B cell (primary cell): Measurements from ENCODE around the gene TNFRSF19.

ENCODE experiments used
- EZH2 ChIP-seq: IDR thresholded peaks from 2 replicates; pipeline ENCODE4 v1.6.1; 2012; ENCODE audit warnings: borderline replicate concordance, low read depth, mild to moderate bottlenecking, moderate library complexity, low read length; ENCODE audit not compliant: insufficient read depth, poor library complexity, severe bottlenecking
- TF ChIP-seq, protein P1 (sequence below): fragments of 200-600 bp; IDR thresholded peaks from one replicate; pipeline ENCODE4 v1.8.0; 2022; ENCODE audit warnings: antibody characterized with exemption, mild to moderate bottlenecking

DNA sequence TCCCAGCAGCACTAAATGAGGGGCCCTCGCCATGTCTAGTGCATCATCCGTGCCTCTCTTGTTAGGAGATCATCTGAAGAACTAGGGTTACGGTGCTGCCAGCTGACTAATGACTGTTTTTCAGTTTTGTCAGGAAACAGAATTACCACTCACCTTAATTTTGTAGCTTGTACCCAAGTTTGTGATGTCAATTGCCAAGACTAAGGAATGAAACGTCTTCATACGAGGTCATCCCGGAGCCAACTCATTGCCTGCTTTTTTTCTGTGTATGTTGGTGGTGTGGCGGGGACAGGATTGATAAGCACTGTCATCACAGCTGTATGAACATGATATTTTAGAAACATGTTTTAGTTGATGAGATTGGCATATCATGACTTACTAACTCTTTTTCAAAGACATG, 100.6 kb downstream of the TNFRSF19 start:
- TF ChIP-seq, protein P1, sequence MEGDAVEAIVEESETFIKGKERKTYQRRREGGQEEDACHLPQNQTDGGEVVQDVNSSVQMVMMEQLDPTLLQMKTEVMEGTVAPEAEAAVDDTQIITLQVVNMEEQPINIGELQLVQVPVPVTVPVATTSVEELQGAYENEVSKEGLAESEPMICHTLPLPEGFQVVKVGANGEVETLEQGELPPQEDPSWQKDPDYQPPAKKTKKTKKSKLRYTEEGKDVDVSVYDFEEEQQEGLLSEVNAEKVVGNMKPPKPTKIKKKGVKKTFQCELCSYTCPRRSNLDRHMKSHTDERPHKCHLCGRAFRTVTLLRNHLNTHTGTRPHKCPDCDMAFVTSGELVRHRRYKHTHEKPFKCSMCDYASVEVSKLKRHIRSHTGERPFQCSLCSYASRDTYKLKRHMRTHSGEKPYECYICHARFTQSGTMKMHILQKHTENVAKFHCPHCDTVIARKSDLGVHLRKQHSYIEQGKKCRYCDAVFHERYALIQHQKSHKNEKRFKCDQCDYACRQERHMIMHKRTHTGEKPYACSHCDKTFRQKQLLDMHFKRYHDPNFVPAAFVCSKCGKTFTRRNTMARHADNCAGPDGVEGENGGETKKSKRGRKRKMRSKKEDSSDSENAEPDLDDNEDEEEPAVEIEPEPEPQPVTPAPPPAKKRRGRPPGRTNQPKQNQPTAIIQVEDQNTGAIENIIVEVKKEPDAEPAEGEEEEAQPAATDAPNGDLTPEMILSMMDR, result no peak
- no peak for TF ChIP-seq EZH2
